ENCODE measurements around the gene SERTM2. TPM values are rescaled to one million over a fixed set of nuclear protein-coding genes. Genes with fewer than 3 reads are reported as not detected.

Gene SERTM2
- total RNA-seq, 1 experiment from 2014 or later, result 1.4 TPM

GRCh38 chrX:111483881-111484280 lies 27.6 kb upstream of the SERTM2 start:
- H3K27ac Mint-ChIP-seq (ENCODE audit: unreplicated experiment), result no peak overlapping the region
- POLR2A ChIA-PET, result no interaction called here
- H3K27me3 Mint-ChIP-seq (ENCODE audit: insufficient read depth, unreplicated experiment), result no peaks in the 10 kb centered on the region
- CTCF ChIA-PET, result no interaction called here
- H3K9me3 Mint-ChIP-seq (ENCODE audit: unreplicated experiment), result no peaks in the 10 kb centered on the region
- no peak for DNase-seq
- no peak for TF ChIP-seq CTCF (IDR thresholded peaks at IDR 0.05; ENCODE audit: insufficient read depth in 1 of 2, low read depth in 1 of 2, low read length in 1 of 2, severe bottlenecking in 1 of 2, unreplicated experiment in 1 of 2)
- Histone ChIP-seq H3K4me1 (no peaks in the 10 kb centered on the region), H3K27me3 (replicated peaks; ENCODE audit: control insufficient read depth, insufficient read depth, low read length) (no peaks in the 10 kb centered on the region), H3K9me3 (no peaks in the 10 kb centered on the region), H3K36me3 (ENCODE audit: control insufficient read depth, insufficient read depth, low read length) (no peaks in the 10 kb centered on the region), H3K4me3 (ENCODE audit: low read depth, low read length) (no peak overlapping the region)
- H3K4me1 Mint-ChIP-seq (ENCODE audit: low read depth, unreplicated experiment), result no peaks in the 10 kb centered on the region
- no peaks in the 10 kb centered on the region for H3K36me3 Mint-ChIP-seq (ENCODE audit: insufficient read depth, unreplicated experiment)
- H3K4me3 Mint-ChIP-seq (ENCODE audit: unreplicated experiment), result no peak overlapping the region
- intact Hi-C loops (cut with micrococcal nuclease; ENCODE audit: unreplicated experiment), result no loop called here
- no TSS peak for BruUV-seq (replicated peaks)

- H3K4me1 Mint-ChIP-seq (ENCODE audit: low read depth, unreplicated experiment), result no peaks in the 10 kb centered on the region
- Histone ChIP-seq H3K9me3 (no peaks in the 10 kb centered on the region), H3K27me3 (replicated peaks; ENCODE audit: control insufficient read depth, insufficient read depth, low read length) (no peaks in the 10 kb centered on the region), H3K36me3 (ENCODE audit: control insufficient read depth, insufficient read depth, low read length) (no peaks in the 10 kb centered on the region), H3K4me3 (ENCODE audit: low read depth, low read length) (no peak overlapping the region), H3K4me1 (no peaks in the 10 kb centered on the region)
- ChIA-PET CTCF (no interaction called here), POLR2A (no interaction called here)
- no peaks in the 10 kb centered on the region for H3K36me3 Mint-ChIP-seq (ENCODE audit: insufficient read depth, unreplicated experiment)
- no peaks in the 10 kb centered on the region for H3K9me3 Mint-ChIP-seq (ENCODE audit: unreplicated experiment)
- intact Hi-C loops (cut with micrococcal nuclease; ENCODE audit: unreplicated experiment), result no loop called here
- no peak for TF ChIP-seq CTCF (IDR thresholded peaks at IDR 0.05; ENCODE audit: insufficient read depth in 1 of 2, low read depth in 1 of 2, low read length in 1 of 2, severe bottlenecking in 1 of 2, unreplicated experiment in 1 of 2)
- no peak overlapping the region for H3K27ac Mint-ChIP-seq (ENCODE audit: unreplicated experiment)
- no peak overlapping the region for H3K4me3 Mint-ChIP-seq (ENCODE audit: unreplicated experiment)
- no peak for DNase-seq
- H3K27me3 Mint-ChIP-seq (ENCODE audit: insufficient read depth, unreplicated experiment), result no peaks in the 10 kb centered on the region
- no TSS peak for BruUV-seq (replicated peaks)
Observed at GRCh38 chrX:111490688-111491087, 20.8 kb upstream of the SERTM2 start.

GRCh38 chrX:111492085-111492484 lies 19.4 kb upstream of the SERTM2 start:
- ChIA-PET POLR2A (no interaction called here), CTCF (no interaction called here)
- Mint-ChIP-seq H3K27ac (ENCODE audit: unreplicated experiment) (no peak overlapping the region), H3K4me1 (ENCODE audit: low read depth, unreplicated experiment) (no peaks in the 10 kb centered on the region), H3K9me3 (ENCODE audit: unreplicated experiment) (no peaks in the 10 kb centered on the region), H3K36me3 (ENCODE audit: insufficient read depth, unreplicated experiment) (no peaks in the 10 kb centered on the region), H3K4me3 (ENCODE audit: unreplicated experiment) (no peak overlapping the region), H3K27me3 (ENCODE audit: insufficient read depth, unreplicated experiment) (no peaks in the 10 kb centered on the region)
- no peaks in the 10 kb centered on the region for H3K27me3 ChIP-seq (replicated peaks; ENCODE audit: control insufficient read depth, insufficient read depth, low read length)
- intact Hi-C loops (cut with micrococcal nuclease; ENCODE audit: unreplicated experiment), result no loop called here
- no TSS peak for BruUV-seq (replicated peaks)
- no peak for TF ChIP-seq CTCF (IDR thresholded peaks at IDR 0.05; ENCODE audit: insufficient read depth in 1 of 2, low read depth in 1 of 2, low read length in 1 of 2, severe bottlenecking in 1 of 2, unreplicated experiment in 1 of 2)
- H3K4me3 ChIP-seq (ENCODE audit: low read depth, low read length), result no peak overlapping the region
- no peaks in the 10 kb centered on the region for H3K4me1 ChIP-seq
- no peak for DNase-seq
- no peaks in the 10 kb centered on the region for H3K36me3 ChIP-seq (ENCODE audit: control insufficient read depth, insufficient read depth, low read length)
- H3K9me3 ChIP-seq, result no peaks in the 10 kb centered on the region

Data from Caco-2 (cell line).